WTC11 (cell line): ENCODE results near the gene SPI1.

ENCODE experiments used
- TF ChIP-seq, protein P1 (sequence below): fragments of 200-600 bp; IDR thresholded peaks from 2 replicates; pipeline ENCODE4 v1.8.0; 2022; ENCODE audit warnings: antibody characterized with exemption
- TF ChIP-seq, protein P2 (sequence below): sonication (generic); formaldehyde crosslinking; IDR thresholded peaks from 2 replicates; pipeline ENCODE4 v1.8.1; 2022; ENCODE audit warnings: low read depth, missing genetic modification reagents, borderline replicate concordance

DNA sequence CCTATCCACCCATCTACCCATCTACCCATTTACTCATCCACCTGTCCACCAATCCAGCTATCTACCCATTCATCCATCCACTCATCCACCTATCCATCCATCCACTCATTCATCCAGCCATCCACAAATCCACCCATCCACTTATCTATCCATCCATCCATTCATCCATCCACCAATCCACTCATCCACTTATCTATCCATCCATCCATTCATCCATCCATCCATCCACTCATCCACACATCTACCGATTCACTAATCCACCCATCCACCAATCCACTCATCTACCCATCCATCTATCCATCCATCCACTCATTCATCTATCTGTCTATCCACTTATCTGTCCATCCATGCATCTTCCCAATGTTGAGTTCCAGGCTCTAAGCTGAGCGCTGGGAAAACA, 1.7 kb upstream of the SPI1 start:
- TF ChIP-seq, protein P1, sequence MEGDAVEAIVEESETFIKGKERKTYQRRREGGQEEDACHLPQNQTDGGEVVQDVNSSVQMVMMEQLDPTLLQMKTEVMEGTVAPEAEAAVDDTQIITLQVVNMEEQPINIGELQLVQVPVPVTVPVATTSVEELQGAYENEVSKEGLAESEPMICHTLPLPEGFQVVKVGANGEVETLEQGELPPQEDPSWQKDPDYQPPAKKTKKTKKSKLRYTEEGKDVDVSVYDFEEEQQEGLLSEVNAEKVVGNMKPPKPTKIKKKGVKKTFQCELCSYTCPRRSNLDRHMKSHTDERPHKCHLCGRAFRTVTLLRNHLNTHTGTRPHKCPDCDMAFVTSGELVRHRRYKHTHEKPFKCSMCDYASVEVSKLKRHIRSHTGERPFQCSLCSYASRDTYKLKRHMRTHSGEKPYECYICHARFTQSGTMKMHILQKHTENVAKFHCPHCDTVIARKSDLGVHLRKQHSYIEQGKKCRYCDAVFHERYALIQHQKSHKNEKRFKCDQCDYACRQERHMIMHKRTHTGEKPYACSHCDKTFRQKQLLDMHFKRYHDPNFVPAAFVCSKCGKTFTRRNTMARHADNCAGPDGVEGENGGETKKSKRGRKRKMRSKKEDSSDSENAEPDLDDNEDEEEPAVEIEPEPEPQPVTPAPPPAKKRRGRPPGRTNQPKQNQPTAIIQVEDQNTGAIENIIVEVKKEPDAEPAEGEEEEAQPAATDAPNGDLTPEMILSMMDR: no peak
- TF ChIP-seq, protein P2, sequence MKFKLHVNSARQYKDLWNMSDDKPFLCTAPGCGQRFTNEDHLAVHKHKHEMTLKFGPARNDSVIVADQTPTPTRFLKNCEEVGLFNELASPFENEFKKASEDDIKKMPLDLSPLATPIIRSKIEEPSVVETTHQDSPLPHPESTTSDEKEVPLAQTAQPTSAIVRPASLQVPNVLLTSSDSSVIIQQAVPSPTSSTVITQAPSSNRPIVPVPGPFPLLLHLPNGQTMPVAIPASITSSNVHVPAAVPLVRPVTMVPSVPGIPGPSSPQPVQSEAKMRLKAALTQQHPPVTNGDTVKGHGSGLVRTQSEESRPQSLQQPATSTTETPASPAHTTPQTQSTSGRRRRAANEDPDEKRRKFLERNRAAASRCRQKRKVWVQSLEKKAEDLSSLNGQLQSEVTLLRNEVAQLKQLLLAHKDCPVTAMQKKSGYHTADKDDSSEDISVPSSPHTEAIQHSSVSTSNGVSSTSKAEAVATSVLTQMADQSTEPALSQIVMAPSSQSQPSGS (CRISPR knock-in tag): no peak
